ENCODE measurements around the gene LPO. TPM values are rescaled to one million over a fixed set of nuclear protein-coding genes. Genes with fewer than 3 reads are reported as not detected.

LPO gene
- total RNA-seq, 2 donors from 2014 or later, result not detected

GRCh38 chr17:58277802-58278595 is 39.6 kb downstream of the LPO start:
- DNase-seq (ENCODE audit: low spot score), result no peak
- Histone ChIP-seq H3K27ac (no peak overlapping the region), H3K4me1 (replicated peaks) (no peaks in the 10 kb centered on the region), H3K27me3 (replicated peaks; ENCODE audit: insufficient read depth) (no peaks in the 10 kb centered on the region), H3K9me3 (no peaks in the 10 kb centered on the region), H3K36me3 (no peaks in the 10 kb centered on the region), H3K4me3 (no peak overlapping the region)
- no peak for TF ChIP-seq POLR2AphosphoS5 (IDR thresholded peaks at IDR 0.05)
- TF ChIP-seq POLR2A (IDR thresholded peaks at IDR 0.05), result no peak
- TF ChIP-seq CTCF (IDR thresholded peaks at IDR 0.05), result no peak
- intact Hi-C loops (cut with DNase I), result no loop called here
- 93% methylated on average over 35 of the region's 36 CpGs for WGBS

- Histone ChIP-seq H3K27me3 (replicated peaks; ENCODE audit: insufficient read depth) (no peaks in the 10 kb centered on the region), H3K4me1 (replicated peaks) (no peaks in the 10 kb centered on the region), H3K27ac (no peak overlapping the region), H3K4me3 (no peak overlapping the region), H3K9me3 (no peaks in the 10 kb centered on the region), H3K36me3 (no peaks in the 10 kb centered on the region)
- intact Hi-C loops (cut with DNase I), result no loop called here
- TF ChIP-seq POLR2A (IDR thresholded peaks at IDR 0.05) (no peak), CTCF (IDR thresholded peaks at IDR 0.05) (no peak), POLR2AphosphoS5 (IDR thresholded peaks at IDR 0.05) (no peak)
- no peak for DNase-seq (ENCODE audit: low spot score)
- 24% methylated on average over 5 of the region's 5 CpGs for WGBS
Observed at GRCh38 chr17:58278661-58279015, 40.3 kb downstream of the LPO start.

GRCh38 chr17:58279016-58279711 is 40.8 kb downstream of the LPO start:
- Histone ChIP-seq H3K9me3 (no peaks in the 10 kb centered on the region), H3K4me1 (replicated peaks) (no peaks in the 10 kb centered on the region), H3K36me3 (no peaks in the 10 kb centered on the region), H3K27me3 (replicated peaks; ENCODE audit: insufficient read depth) (no peaks in the 10 kb centered on the region), H3K27ac (no peak overlapping the region), H3K4me3 (no peak overlapping the region)
- intact Hi-C loops (cut with DNase I), result no loop called here
- WGBS, result 21% methylated on average over 43 of the region's 60 CpGs
- TF ChIP-seq CTCF (IDR thresholded peaks at IDR 0.05) (no peak), POLR2AphosphoS5 (IDR thresholded peaks at IDR 0.05) (no peak), POLR2A (IDR thresholded peaks at IDR 0.05) (no peak)
- DNase-seq (ENCODE audit: low spot score), result no peak

GRCh38 chr17:58279736-58280479 is 41.5 kb downstream of the LPO start:
- Histone ChIP-seq H3K4me1 (replicated peaks) (no peaks in the 10 kb centered on the region), H3K4me3 (no peak overlapping the region), H3K27me3 (replicated peaks; ENCODE audit: insufficient read depth) (no peaks in the 10 kb centered on the region), H3K36me3 (no peaks in the 10 kb centered on the region), H3K27ac (no peak overlapping the region), H3K9me3 (no peaks in the 10 kb centered on the region)
- no peak for TF ChIP-seq CTCF (IDR thresholded peaks at IDR 0.05)
- no peak for TF ChIP-seq POLR2AphosphoS5 (IDR thresholded peaks at IDR 0.05)
- no peak for TF ChIP-seq POLR2A (IDR thresholded peaks at IDR 0.05)
- intact Hi-C loops (cut with DNase I), result no loop called here
- no peak for DNase-seq (ENCODE audit: low spot score)
- 73% methylated on average over 16 of the region's 16 CpGs for WGBS
